Measurements from ENCODE around the gene TRAF3.
"Not testable (repeated sequence)": the region's sequence is repeated elsewhere in the genome, so short reads cannot be mapped to it uniquely, and the experiment has no call there.

Gene TRAF3

GRCh38 chr14:102873546-102874061 lies 96.4 kb downstream of the TRAF3 start:
- DNase-seq (ENCODE audit: low read depth in 1 of 2, low spot score in 1 of 2), result no peak
- TF ChIP-seq JUND (IDR thresholded peaks at IDR 0.05; ENCODE audit: low read depth), result no peak
- in situ Hi-C loops (cut with HindIII; ENCODE audit: low pct_unique_long_range_greater_than_20kb, low sequenced_read_pairs), result no loop called here

- no peak for TF ChIP-seq JUND (IDR thresholded peaks at IDR 0.05; ENCODE audit: low read depth)
- DNase-seq (ENCODE audit: low read depth in 1 of 2, low spot score in 1 of 2), result no peak
- in situ Hi-C loops (cut with HindIII; ENCODE audit: low pct_unique_long_range_greater_than_20kb, low sequenced_read_pairs), result no loop called here
Measured at GRCh38 chr14:102875652-102876051, 98.4 kb downstream of the TRAF3 start.

GRCh38 chr14:102877511-102877910 lies 100.3 kb downstream of the TRAF3 start:
- in situ Hi-C loops (cut with HindIII; ENCODE audit: low pct_unique_long_range_greater_than_20kb, low sequenced_read_pairs); DNase-seq (ENCODE audit: low read depth in 1 of 2, low spot score in 1 of 2): not testable (repeated sequence)

GRCh38 chr14:102878174-102878969 lies 101.1 kb downstream of the TRAF3 start:
- no peak for TF ChIP-seq JUND (IDR thresholded peaks at IDR 0.05; ENCODE audit: low read depth)
- peak in 1 of 2 experiments; percentile 27 for DNase-seq (ENCODE audit: low read depth in 1 of 2, low spot score in 1 of 2)
- in situ Hi-C loops (cut with HindIII; ENCODE audit: low pct_unique_long_range_greater_than_20kb, low sequenced_read_pairs), result no loop called here

- no peak for DNase-seq (ENCODE audit: low read depth in 1 of 2, low spot score in 1 of 2)
- in situ Hi-C loops (cut with HindIII; ENCODE audit: low pct_unique_long_range_greater_than_20kb, low sequenced_read_pairs), result no loop called here
- TF ChIP-seq JUND (IDR thresholded peaks at IDR 0.05; ENCODE audit: low read depth), result no peak
Measured at GRCh38 chr14:102878970-102879460, 101.8 kb downstream of the TRAF3 start.

- no peak for DNase-seq (ENCODE audit: low read depth in 1 of 2, low spot score in 1 of 2)
- in situ Hi-C loops (cut with HindIII; ENCODE audit: low pct_unique_long_range_greater_than_20kb, low sequenced_read_pairs), result no loop called here
- TF ChIP-seq JUND (IDR thresholded peaks at IDR 0.05; ENCODE audit: low read depth), result no peak
Measured at GRCh38 chr14:102882226-102882906, 105.1 kb downstream of the TRAF3 start.

- no peak for DNase-seq (ENCODE audit: low read depth in 1 of 2, low spot score in 1 of 2)
- no peak for TF ChIP-seq JUND (IDR thresholded peaks at IDR 0.05; ENCODE audit: low read depth)
- in situ Hi-C loops (cut with HindIII; ENCODE audit: low pct_unique_long_range_greater_than_20kb, low sequenced_read_pairs), result no loop called here
Measured at GRCh38 chr14:102883089-102883541, 105.9 kb downstream of the TRAF3 start.

GRCh38 chr14:102883554-102883953 lies 106.3 kb downstream of the TRAF3 start:
- TF ChIP-seq JUND (IDR thresholded peaks at IDR 0.05; ENCODE audit: low read depth), result no peak
- DNase-seq (ENCODE audit: low read depth in 1 of 2, low spot score in 1 of 2), result no peak
- in situ Hi-C loops (cut with HindIII; ENCODE audit: low pct_unique_long_range_greater_than_20kb, low sequenced_read_pairs), result no loop called here

GRCh38 chr14:102885737-102886447 lies 108.6 kb downstream of the TRAF3 start:
- in situ Hi-C loops (cut with HindIII; ENCODE audit: low pct_unique_long_range_greater_than_20kb, low sequenced_read_pairs), result no loop called here
- no peak for TF ChIP-seq JUND (IDR thresholded peaks at IDR 0.05; ENCODE audit: low read depth)
- DNase-seq (ENCODE audit: low read depth in 1 of 2, low spot score in 1 of 2), result no peak

- no peak for DNase-seq (ENCODE audit: low read depth in 1 of 2, low spot score in 1 of 2)
- in situ Hi-C loops (cut with HindIII; ENCODE audit: low pct_unique_long_range_greater_than_20kb, low sequenced_read_pairs), result no loop called here
- TF ChIP-seq JUND (IDR thresholded peaks at IDR 0.05; ENCODE audit: low read depth), result no peak
Measured at GRCh38 chr14:102888748-102889147, 111.5 kb downstream of the TRAF3 start.

GRCh38 chr14:102889615-102890014 lies 112.4 kb downstream of the TRAF3 start:
- in situ Hi-C loops (cut with HindIII; ENCODE audit: low pct_unique_long_range_greater_than_20kb, low sequenced_read_pairs), result no loop called here
- no peak for DNase-seq (ENCODE audit: low read depth in 1 of 2, low spot score in 1 of 2)
- TF ChIP-seq JUND (IDR thresholded peaks at IDR 0.05; ENCODE audit: low read depth), result no peak

- in situ Hi-C loops (cut with HindIII; ENCODE audit: low pct_unique_long_range_greater_than_20kb, low sequenced_read_pairs), result no loop called here
- TF ChIP-seq JUND (IDR thresholded peaks at IDR 0.05; ENCODE audit: low read depth), result no peak
Measured at GRCh38 chr14:102891111-102891510, 113.9 kb downstream of the TRAF3 start.

More at GRCh38 chr14:102891111-102891510, 113.9 kb downstream of the TRAF3 start:
- DNase-seq (ENCODE audit: low read depth in 1 of 2, low spot score in 1 of 2), result no peak
